ENCODE data around the gene SNX18. TPM values are rescaled to one million over a fixed set of nuclear protein-coding genes. Genes with fewer than 3 reads are reported as not detected.

Gene SNX18
- total and polyA plus RNA-seq, 2 experiments from 2014 or later, result 4.7 to 33.0 TPM

DNA sequence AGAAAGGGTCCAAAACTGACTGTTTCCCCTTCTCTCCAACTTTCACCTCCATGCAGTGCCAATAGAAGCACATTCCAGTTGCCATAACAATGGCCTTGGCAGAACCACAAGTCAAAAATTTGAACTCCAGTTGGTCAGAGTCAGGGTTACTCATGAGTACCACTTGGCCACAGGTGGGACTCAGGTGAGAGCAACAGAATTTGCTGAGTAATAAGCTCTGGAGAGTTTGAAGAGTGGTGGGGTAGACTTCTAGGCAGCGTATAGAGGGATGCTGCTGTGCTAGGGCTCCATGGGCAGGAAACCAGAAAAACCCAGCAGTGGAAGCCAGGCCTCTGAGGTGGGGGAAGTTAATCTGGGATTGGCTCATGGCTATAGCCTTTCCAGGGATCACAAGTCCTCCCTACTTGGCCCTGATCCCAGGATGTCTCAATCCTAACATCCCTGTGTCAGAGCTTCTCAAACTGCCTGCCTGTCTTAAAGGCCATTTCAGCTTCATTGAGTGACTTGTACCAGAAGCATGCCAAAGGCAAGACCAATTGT, 30.2 kb downstream of the SNX18 start:
- Histone ChIP-seq H3K9me2 (ENCODE audit: insufficient read depth) (no peaks in the 10 kb centered on the region), H2AFZ (no peak overlapping the region), H3K4me2 (no peak overlapping the region), H3K4me3 (no peak overlapping the region), H3K4me1 (ENCODE audit: insufficient read depth) (no peaks in the 10 kb centered on the region), H3K36me3 (ENCODE audit: insufficient read depth) (no peaks in the 10 kb centered on the region), H3K27ac (ENCODE audit: low read depth) (no peak overlapping the region), H4K20me1 (replicated peaks; ENCODE audit: insufficient read depth) (no peaks in the 10 kb centered on the region), H3F3A (replicated peaks; ENCODE audit: low read depth) (no peaks in the 10 kb centered on the region), H3K79me2 (replicated peaks; ENCODE audit: insufficient read depth) (no peaks in the 10 kb centered on the region), H3K27me3 (ENCODE audit: insufficient read depth) (no peaks in the 10 kb centered on the region)
- ATAC-seq (no peak), DNase-seq (ENCODE audit: low spot score) (no peak)
- Mint-ChIP-seq H3K4me1 (no peaks in the 10 kb centered on the region), H3K36me3 (ENCODE audit: low read depth) (no peaks in the 10 kb centered on the region), H3K4me3 (no peak overlapping the region), H3K27me3 (ENCODE audit: insufficient read depth, low read depth, poor library complexity) (no peaks in the 10 kb centered on the region), H3K9me3 (no peaks in the 10 kb centered on the region), H3K27ac (no peak overlapping the region)
- TF ChIP-seq REST (IDR thresholded peaks at IDR 0.05; ENCODE audit: unreplicated experiment) (no peak), ETS1 (IDR thresholded peaks at IDR 0.05) (no peak), POLR2AphosphoS5 (IDR thresholded peaks at IDR 0.05; ENCODE audit: low read depth) (no peak), EZH2 (IDR thresholded peaks at IDR 0.05; ENCODE audit: low read depth, unreplicated experiment) (no peak), ZNF331 (CRISPR knock-in tag; IDR thresholded peaks at IDR 0.05; ENCODE audit: low read depth) (no peak), CREB1 (CRISPR knock-in tag; IDR thresholded peaks at IDR 0.05; ENCODE audit: low read depth) (no peak), NANOG (IDR thresholded peaks at IDR 0.05; ENCODE audit: borderline replicate concordance) (no peak), JUNB (IDR thresholded peaks at IDR 0.05; ENCODE audit: unreplicated experiment) (no peak), STAT1 (IDR thresholded peaks at IDR 0.05; ENCODE audit: unreplicated experiment) (no peak), ZNF114 (CRISPR knock-in tag; IDR thresholded peaks at IDR 0.05) (no peak), EZH2phosphoT487 (IDR thresholded peaks at IDR 0.05; ENCODE audit: unreplicated experiment) (no peak)
- TF ChIP-seq, protein P1, sequence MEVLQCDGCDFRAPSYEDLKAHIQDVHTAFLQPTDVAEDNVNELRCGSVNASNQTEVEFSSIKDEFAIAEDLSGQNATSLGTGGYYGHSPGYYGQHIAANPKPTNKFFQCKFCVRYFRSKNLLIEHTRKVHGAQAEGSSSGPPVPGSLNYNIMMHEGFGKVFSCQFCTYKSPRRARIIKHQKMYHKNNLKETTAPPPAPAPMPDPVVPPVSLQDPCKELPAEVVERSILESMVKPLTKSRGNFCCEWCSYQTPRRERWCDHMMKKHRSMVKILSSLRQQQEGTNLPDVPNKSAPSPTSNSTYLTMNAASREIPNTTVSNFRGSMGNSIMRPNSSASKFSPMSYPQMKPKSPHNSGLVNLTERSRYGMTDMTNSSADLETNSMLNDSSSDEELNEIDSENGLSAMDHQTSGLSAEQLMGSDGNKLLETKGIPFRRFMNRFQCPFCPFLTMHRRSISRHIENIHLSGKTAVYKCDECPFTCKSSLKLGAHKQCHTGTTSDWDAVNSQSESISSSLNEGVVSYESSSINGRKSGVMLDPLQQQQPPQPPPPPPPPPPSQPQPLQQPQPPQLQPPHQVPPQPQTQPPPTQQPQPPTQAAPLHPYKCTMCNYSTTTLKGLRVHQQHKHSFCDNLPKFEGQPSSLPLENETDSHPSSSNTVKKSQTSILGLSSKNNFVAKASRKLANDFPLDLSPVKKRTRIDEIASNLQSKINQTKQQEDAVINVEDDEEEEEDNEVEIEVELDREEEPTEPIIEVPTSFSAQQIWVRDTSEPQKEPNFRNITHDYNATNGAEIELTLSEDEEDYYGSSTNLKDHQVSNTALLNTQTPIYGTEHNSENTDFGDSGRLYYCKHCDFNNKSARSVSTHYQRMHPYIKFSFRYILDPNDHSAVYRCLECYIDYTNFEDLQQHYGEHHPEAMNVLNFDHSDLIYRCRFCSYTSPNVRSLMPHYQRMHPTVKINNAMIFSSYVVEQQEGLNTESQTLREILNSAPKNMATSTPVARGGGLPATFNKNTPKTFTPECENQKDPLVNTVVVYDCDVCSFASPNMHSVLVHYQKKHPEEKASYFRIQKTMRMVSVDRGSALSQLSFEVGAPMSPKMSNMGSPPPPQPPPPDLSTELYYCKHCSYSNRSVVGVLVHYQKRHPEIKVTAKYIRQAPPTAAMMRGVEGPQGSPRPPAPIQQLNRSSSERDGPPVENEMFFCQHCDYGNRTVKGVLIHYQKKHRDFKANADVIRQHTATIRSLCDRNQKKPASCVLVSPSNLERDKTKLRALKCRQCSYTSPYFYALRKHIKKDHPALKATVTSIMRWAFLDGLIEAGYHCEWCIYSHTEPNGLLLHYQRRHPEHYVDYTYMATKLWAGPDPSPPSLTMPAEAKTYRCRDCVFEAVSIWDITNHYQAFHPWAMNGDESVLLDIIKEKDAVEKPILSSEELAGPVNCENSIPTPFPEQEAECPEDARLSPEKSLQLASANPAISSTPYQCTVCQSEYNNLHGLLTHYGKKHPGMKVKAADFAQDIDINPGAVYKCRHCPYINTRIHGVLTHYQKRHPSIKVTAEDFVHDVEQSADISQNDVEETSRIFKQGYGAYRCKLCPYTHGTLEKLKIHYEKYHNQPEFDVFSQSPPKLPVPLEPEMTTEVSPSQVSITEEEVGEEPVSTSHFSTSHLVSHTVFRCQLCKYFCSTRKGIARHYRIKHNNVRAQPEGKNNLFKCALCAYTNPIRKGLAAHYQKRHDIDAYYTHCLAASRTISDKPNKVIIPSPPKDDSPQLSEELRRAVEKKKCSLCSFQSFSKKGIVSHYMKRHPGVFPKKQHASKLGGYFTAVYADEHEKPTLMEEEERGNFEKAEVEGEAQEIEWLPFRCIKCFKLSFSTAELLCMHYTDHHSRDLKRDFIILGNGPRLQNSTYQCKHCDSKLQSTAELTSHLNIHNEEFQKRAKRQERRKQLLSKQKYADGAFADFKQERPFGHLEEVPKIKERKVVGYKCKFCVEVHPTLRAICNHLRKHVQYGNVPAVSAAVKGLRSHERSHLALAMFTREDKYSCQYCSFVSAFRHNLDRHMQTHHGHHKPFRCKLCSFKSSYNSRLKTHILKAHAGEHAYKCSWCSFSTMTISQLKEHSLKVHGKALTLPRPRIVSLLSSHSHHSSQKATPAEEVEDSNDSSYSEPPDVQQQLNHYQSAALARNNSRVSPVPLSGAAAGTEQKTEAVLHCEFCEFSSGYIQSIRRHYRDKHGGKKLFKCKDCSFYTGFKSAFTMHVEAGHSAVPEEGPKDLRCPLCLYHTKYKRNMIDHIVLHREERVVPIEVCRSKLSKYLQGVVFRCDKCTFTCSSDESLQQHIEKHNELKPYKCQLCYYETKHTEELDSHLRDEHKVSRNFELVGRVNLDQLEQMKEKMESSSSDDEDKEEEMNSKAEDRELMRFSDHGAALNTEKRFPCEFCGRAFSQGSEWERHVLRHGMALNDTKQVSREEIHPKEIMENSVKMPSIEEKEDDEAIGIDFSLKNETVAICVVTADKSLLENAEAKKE (CRISPR knock-in tag; IDR thresholded peaks at IDR 0.05), result no peak
- TF ChIP-seq, protein P2, sequence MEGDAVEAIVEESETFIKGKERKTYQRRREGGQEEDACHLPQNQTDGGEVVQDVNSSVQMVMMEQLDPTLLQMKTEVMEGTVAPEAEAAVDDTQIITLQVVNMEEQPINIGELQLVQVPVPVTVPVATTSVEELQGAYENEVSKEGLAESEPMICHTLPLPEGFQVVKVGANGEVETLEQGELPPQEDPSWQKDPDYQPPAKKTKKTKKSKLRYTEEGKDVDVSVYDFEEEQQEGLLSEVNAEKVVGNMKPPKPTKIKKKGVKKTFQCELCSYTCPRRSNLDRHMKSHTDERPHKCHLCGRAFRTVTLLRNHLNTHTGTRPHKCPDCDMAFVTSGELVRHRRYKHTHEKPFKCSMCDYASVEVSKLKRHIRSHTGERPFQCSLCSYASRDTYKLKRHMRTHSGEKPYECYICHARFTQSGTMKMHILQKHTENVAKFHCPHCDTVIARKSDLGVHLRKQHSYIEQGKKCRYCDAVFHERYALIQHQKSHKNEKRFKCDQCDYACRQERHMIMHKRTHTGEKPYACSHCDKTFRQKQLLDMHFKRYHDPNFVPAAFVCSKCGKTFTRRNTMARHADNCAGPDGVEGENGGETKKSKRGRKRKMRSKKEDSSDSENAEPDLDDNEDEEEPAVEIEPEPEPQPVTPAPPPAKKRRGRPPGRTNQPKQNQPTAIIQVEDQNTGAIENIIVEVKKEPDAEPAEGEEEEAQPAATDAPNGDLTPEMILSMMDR (conservative IDR thresholded peaks at IDR 0.05; ENCODE audit: low read depth in 2 of 2), result no peak

Data from GM23338 (cell line).